HCT116 (cell line): ENCODE data around the gene ZNF516. TPM values are rescaled to one million over a fixed set of nuclear protein-coding genes. Genes with fewer than 3 reads are reported as not detected.

Experiments
- ATAC-seq: fragments of 200-7000 bp; cut with Tn5 transposase; 2 replicates; pipeline ENCODE4 v1.9.1; 2020; ENCODE audit warnings: mild to moderate bottlenecking, moderate library complexity
- BruUV-seq: library from RNA; stranded (reverse); fragments of 400-500 nt; replicated peaks from 2 replicates; lab custom pipeline; 2021; lab: Mats Ljungman, UMichigan
- CTCF ChIA-PET: fragments of 300-600 bp; sonication (Branson Sonifier 250); formaldehyde crosslinking; loops from one replicate; lab custom pipeline; 2021; ENCODE audit warnings: antibody characterized with exemption; lab: Charles Lee
- POLR2A ChIA-PET: fragments of 300-600, 350-600 bp; sonication (Branson Sonifier 250); formaldehyde crosslinking; loops from one replicate; lab custom pipeline; 2021; ENCODE audit warnings: antibody characterized with exemption; lab: Charles Lee
- RAD21 ChIA-PET, 2 experiments: fragments of 300-600 bp; sonication (Branson Sonifier 250); formaldehyde crosslinking; loops; one replicate each; lab custom pipeline; 2023; ENCODE audit warnings: low total read pairs in 2 of 2; ENCODE audit not compliant: uncharacterized antibody in 2 of 2, unreplicated experiment in 2 of 2, low non-redundant PET in 1 of 2; lab: Charles Lee
- DNase-seq: peaks from one replicate; pipeline ENCODE4 v3.0.0-alpha.2; 2010; ENCODE audit warnings: low read depth, low spot score
- H2AFZ ChIP-seq: fragments of 200-600 bp; shearing (Covaris generic), sonication (generic); 2 replicates; pipeline ENCODE4 v1.6.1; 2017; ENCODE audit warnings: low read depth, mixed run types, mixed read lengths, antibody characterized with exemption, low read length; ENCODE audit not compliant: poor library complexity, severe bottlenecking
- H3K27ac ChIP-seq: 2 replicates; pipeline ENCODE4 v1.5.1; 2012; ENCODE audit warnings: low read depth, low read length
- H3K27me3 ChIP-seq: fragments of 200-600 bp; sonication (generic); 2 replicates; pipeline ENCODE4 v1.6.1; 2016; ENCODE audit warnings: mixed run types, low read length, mixed read lengths; ENCODE audit not compliant: insufficient read depth
- H3K36me3 ChIP-seq, 2 experiments: fragments of 200-500 bp in 1 of 2; fragments of 200-600 bp in 1 of 2; sonication (Bioruptor generic) in 1 of 2; sonication (generic) in 1 of 2; 2 replicates each; pipeline versions ENCODE4 v1.5.1 to v1.6.1; 2014 to 2016; ENCODE audit warnings: low read length in 2 of 2, inconsistent platforms in 1 of 2, mixed read lengths in 1 of 2, mixed run types in 1 of 2; ENCODE audit not compliant: insufficient read depth in 2 of 2, control insufficient read depth in 1 of 2
- H3K4me1 ChIP-seq, 2 experiments: fragments of 200-600 bp in 1 of 2; sonication (generic) in 1 of 2; 2 replicates each; pipeline versions ENCODE4 v1.5.1 to v1.6.1; 2012 to 2017; ENCODE audit warnings: low read length in 2 of 2, inconsistent platforms in 1 of 2, mild to moderate bottlenecking in 1 of 2, mixed read lengths in 1 of 2, mixed run types in 1 of 2, moderate library complexity in 1 of 2; ENCODE audit not compliant: insufficient read depth in 2 of 2, control insufficient read depth in 1 of 2
- H3K4me2 ChIP-seq: fragments of 200-600 bp; sonication (generic); 2 replicates; pipeline ENCODE4 v1.6.1; 2017; ENCODE audit warnings: mixed run types, low read length, mixed read lengths
- H3K4me3 ChIP-seq, 2 experiments: fragments of 200-600 bp in 1 of 2; sonication (generic) in 1 of 2; replicated peaks in 1 of 2; 2 replicates each; pipeline ENCODE4 v1.5.1; 2011 to 2016; ENCODE audit warnings: low read length in 2 of 2, control low read depth in 1 of 2, low read depth in 1 of 2, mild to moderate bottlenecking in 1 of 2, mixed read lengths in 1 of 2, mixed run types in 1 of 2
- H3K79me2 ChIP-seq: fragments of 200-600 bp; sonication (generic); 2 replicates; pipeline ENCODE4 v1.6.1; 2017; ENCODE audit warnings: mild to moderate bottlenecking, mixed run types, low read length, moderate library complexity, mixed read lengths; ENCODE audit not compliant: insufficient read depth
- H3K9ac ChIP-seq: fragments of 200-600 bp; sonication (generic); 2 replicates; pipeline ENCODE4 v1.6.1; 2016; ENCODE audit warnings: low read length, mixed read lengths
- H3K9me2 ChIP-seq: fragments of 200-600 bp; sonication (generic), shearing (Covaris generic); 2 replicates; pipeline ENCODE4 v1.6.1; 2017; ENCODE audit warnings: mixed run types, mild to moderate bottlenecking, moderate library complexity; ENCODE audit not compliant: insufficient read depth
- H3K9me3 ChIP-seq, 2 experiments: fragments of 200-500 bp in 1 of 2; fragments of 200-600 bp in 1 of 2; sonication (Bioruptor generic) in 1 of 2; sonication (generic) in 1 of 2; 2 replicates each; pipeline ENCODE4 v1.6.1; 2014 to 2017; ENCODE audit warnings: low read length in 2 of 2, mixed read lengths in 2 of 2, inconsistent platforms in 1 of 2, low read depth in 1 of 2, mild to moderate bottlenecking in 1 of 2, mixed run types in 1 of 2, moderate library complexity in 1 of 2; ENCODE audit not compliant: control insufficient read depth in 1 of 2, insufficient read depth in 1 of 2
- H4K20me1 ChIP-seq: fragments of 200-600 bp; sonication (generic), shearing (Covaris generic); 2 replicates; pipeline ENCODE4 v1.6.1; 2017; ENCODE audit warnings: mixed run types, mild to moderate bottlenecking, moderate library complexity; ENCODE audit not compliant: insufficient read depth
- CEBPB ChIP-seq: IDR thresholded peaks from 2 replicates; pipeline ENCODE4 v1.6.1; 2012; ENCODE audit warnings: low read depth
- EZH2 ChIP-seq: fragments of 200-600 bp; sonication (generic); IDR thresholded peaks from 2 replicates; pipeline ENCODE4 v1.6.1; 2017; ENCODE audit warnings: antibody characterized with exemption, mixed run types
- EZH2phosphoT487 ChIP-seq: fragments of 200-600 bp; IDR thresholded peaks from 2 replicates; pipeline ENCODE4 v1.6.1; 2018; ENCODE audit warnings: antibody characterized with exemption, borderline replicate concordance
- POLR2A ChIP-seq: IDR thresholded peaks from 2 replicates; pipeline ENCODE4 v1.7.0; 2011; ENCODE audit warnings: borderline replicate concordance; ENCODE audit not compliant: insufficient read depth, insufficient read length; ENCODE audit errors: extremely low read depth
- POLR2AphosphoS5 ChIP-seq: IDR thresholded peaks from 2 replicates; pipeline ENCODE4 v1.6.1; 2011; ENCODE audit warnings: mild to moderate bottlenecking, low read depth, low read length, moderate library complexity
- RAD21 ChIP-seq: IDR thresholded peaks from 2 replicates; pipeline ENCODE4 v1.6.1; 2012; ENCODE audit warnings: low read depth, mild to moderate bottlenecking
- SP1 ChIP-seq: IDR thresholded peaks from 2 replicates; pipeline ENCODE4 v1.6.1; 2012; ENCODE audit warnings: low read depth
- YY1 ChIP-seq: IDR thresholded peaks from 2 replicates; pipeline ENCODE4 v1.6.1; 2011; ENCODE audit warnings: low read length, low read depth, moderate library complexity, mild to moderate bottlenecking; ENCODE audit not compliant: insufficient replicate concordance; ENCODE audit errors: extremely low read depth
- intact Hi-C: fragments of 100-400 bp; cut with micrococcal nuclease; formaldehyde crosslinking; loops from 2 replicates; pipeline ENCODE4 v1.10.0; 2022
- total RNA-seq: library from RNA; stranded (reverse); gene quantifications from one replicate; pipeline ENCODE4 v1.2.1, GENCODE V29; 2021; ENCODE audit not compliant: unreplicated experiment
- TF ChIP-seq, protein P1 (sequence below), 3 experiments: fragments of 200-600 bp in 1 of 3; sonication (generic) in 1 of 3; IDR thresholded peaks in 2 of 3; conservative IDR thresholded peaks in 1 of 3; 2 replicates each; pipeline ENCODE4 v1.5.1; 2012 to 2017; ENCODE audit warnings: low read depth in 2 of 3, low read length in 2 of 3, antibody characterized with exemption in 1 of 3, borderline replicate concordance in 1 of 3, control low read depth in 1 of 3, mild to moderate bottlenecking in 1 of 3, mixed read lengths in 1 of 3, mixed run types in 1 of 3, moderate library complexity in 1 of 3; ENCODE audit not compliant: insufficient read depth in 1 of 3
- TF ChIP-seq, protein P2 (sequence below): IDR thresholded peaks from 2 replicates; pipeline ENCODE4 v1.6.1; 2012
- TF ChIP-seq, protein P3 (sequence below): IDR thresholded peaks from 2 replicates; pipeline ENCODE4 v1.6.1; 2012

Gene ZNF516
- total RNA-seq, 1 experiment from 2014 or later: 32.0 TPM

GRCh38 chr18:76463872-76464271, 31.2 kb downstream of the ZNF516 start:
- POLR2A ChIA-PET: no interaction called here
- BruUV-seq: no TSS peak

More at GRCh38 chr18:76463872-76464271, 31.2 kb downstream of the ZNF516 start:
- Histone ChIP-seq H3K79me2 (no peaks in the 10 kb centered on the region; the same call in 1 of the 2 replicates), H4K20me1 (no peaks in the 10 kb centered on the region), H3K9me2 (no peaks in the 10 kb centered on the region), H3K27me3 (no peaks in the 10 kb centered on the region), H3K4me1 (peaks cover 0 to 16% of the 10 kb centered on the region in 2 experiments; a peak in 2 of 4 replicates), H3K9ac (no peak overlapping the region), H3K4me3 (no peak overlapping the region), H3K27ac (no peak overlapping the region), H2AFZ (no peak overlapping the region), H3K36me3 (no peaks in the 10 kb centered on the region), H3K4me2 (no peak overlapping the region), H3K9me3 (no peaks in the 10 kb centered on the region)
- ChIA-PET RAD21 (interaction anchor here in 1 of 2 experiments (0.5 kb wide), 1 partner anchor 29 kb away, joined by 3 read pairs; no protein-coding TSS in a partner anchor), CTCF (no interaction called here)
- ATAC-seq (no peak), DNase-seq (no peak)
- intact Hi-C loops: no loop called here
- no peak for TF ChIP-seq POLR2A
- TF ChIP-seq CEBPB: no peak
- TF ChIP-seq EZH2phosphoT487: no peak
- TF ChIP-seq, protein P1, sequence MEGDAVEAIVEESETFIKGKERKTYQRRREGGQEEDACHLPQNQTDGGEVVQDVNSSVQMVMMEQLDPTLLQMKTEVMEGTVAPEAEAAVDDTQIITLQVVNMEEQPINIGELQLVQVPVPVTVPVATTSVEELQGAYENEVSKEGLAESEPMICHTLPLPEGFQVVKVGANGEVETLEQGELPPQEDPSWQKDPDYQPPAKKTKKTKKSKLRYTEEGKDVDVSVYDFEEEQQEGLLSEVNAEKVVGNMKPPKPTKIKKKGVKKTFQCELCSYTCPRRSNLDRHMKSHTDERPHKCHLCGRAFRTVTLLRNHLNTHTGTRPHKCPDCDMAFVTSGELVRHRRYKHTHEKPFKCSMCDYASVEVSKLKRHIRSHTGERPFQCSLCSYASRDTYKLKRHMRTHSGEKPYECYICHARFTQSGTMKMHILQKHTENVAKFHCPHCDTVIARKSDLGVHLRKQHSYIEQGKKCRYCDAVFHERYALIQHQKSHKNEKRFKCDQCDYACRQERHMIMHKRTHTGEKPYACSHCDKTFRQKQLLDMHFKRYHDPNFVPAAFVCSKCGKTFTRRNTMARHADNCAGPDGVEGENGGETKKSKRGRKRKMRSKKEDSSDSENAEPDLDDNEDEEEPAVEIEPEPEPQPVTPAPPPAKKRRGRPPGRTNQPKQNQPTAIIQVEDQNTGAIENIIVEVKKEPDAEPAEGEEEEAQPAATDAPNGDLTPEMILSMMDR (IDR thresholded peaks at IDR 0.05 in 2 of 3, conservative IDR thresholded peaks at IDR 0.05 in 1 of 3; ENCODE audit: borderline replicate concordance in 1 of 3, insufficient read depth in 1 of 3, low read depth in 2 of 3, low read length in 2 of 3): no peak
- TF ChIP-seq, protein P2, sequence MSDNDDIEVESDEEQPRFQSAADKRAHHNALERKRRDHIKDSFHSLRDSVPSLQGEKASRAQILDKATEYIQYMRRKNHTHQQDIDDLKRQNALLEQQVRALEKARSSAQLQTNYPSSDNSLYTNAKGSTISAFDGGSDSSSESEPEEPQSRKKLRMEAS: no peak
- no peak for TF ChIP-seq RAD21
- no peak for TF ChIP-seq SP1
- no peak for TF ChIP-seq EZH2
- TF ChIP-seq YY1: no peak
- TF ChIP-seq POLR2AphosphoS5: no peak
- TF ChIP-seq, protein P3, sequence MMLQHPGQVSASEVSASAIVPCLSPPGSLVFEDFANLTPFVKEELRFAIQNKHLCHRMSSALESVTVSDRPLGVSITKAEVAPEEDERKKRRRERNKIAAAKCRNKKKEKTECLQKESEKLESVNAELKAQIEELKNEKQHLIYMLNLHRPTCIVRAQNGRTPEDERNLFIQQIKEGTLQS: no peak
